GM10248 (cell line): Measurements from ENCODE around the gene LINGO4.

Source experiments
- CTCF ChIA-PET: fragments of 300-600 bp; sonication (Branson Sonifier 250); formaldehyde crosslinking; extraction: SDS; loops from one replicate; lab custom pipeline; 2021; ENCODE audit warnings: antibody characterized with exemption; lab: Yijun Ruan, JAX
- POLR2A ChIA-PET: fragments of 350-650 bp; sonication (Branson Sonifier 250); formaldehyde crosslinking; extraction: SDS; loops from one replicate; lab custom pipeline; 2020; ENCODE audit warnings: antibody characterized with exemption; lab: Yijun Ruan, JAX
- DNase-seq: peaks from one replicate; pipeline ENCODE4 v3.0.0; 2012; ENCODE audit errors: extremely low spot score
- TF ChIP-seq, protein P1 (sequence below): IDR thresholded peaks from 2 replicates; pipeline ENCODE4 v1.5.1; 2012; ENCODE audit warnings: mild to moderate bottlenecking, low read depth; ENCODE audit errors: extremely low read depth, missing control alignments, control extremely low read depth

The LINGO4 gene

DNA sequence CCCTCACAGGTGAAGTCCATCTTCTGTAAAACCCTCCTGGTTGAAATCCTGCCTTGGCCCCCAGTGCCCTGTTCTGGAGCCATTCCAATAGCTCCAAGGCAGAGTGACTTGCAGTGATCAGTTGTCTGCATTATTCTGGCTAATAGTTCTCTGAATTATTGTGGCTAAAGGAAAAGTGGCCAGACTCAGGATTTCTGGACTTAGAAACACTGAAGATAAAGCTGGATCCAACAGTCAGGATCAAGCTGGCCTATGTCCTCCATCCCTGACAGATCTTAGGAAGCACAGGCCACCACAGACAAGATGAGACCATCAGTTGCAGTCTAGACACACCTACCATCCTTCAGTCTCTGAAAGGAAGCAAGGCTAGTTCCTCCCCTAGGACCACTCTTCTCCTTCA, 35.2 kb upstream of the LINGO4 start:
- ChIA-PET CTCF (interaction anchor here (1.4 kb wide), 1 partner anchor 18 kb away, joined by 6 read pairs; no protein-coding TSS in a partner anchor), POLR2A (no interaction called here)
- TF ChIP-seq, protein P1, sequence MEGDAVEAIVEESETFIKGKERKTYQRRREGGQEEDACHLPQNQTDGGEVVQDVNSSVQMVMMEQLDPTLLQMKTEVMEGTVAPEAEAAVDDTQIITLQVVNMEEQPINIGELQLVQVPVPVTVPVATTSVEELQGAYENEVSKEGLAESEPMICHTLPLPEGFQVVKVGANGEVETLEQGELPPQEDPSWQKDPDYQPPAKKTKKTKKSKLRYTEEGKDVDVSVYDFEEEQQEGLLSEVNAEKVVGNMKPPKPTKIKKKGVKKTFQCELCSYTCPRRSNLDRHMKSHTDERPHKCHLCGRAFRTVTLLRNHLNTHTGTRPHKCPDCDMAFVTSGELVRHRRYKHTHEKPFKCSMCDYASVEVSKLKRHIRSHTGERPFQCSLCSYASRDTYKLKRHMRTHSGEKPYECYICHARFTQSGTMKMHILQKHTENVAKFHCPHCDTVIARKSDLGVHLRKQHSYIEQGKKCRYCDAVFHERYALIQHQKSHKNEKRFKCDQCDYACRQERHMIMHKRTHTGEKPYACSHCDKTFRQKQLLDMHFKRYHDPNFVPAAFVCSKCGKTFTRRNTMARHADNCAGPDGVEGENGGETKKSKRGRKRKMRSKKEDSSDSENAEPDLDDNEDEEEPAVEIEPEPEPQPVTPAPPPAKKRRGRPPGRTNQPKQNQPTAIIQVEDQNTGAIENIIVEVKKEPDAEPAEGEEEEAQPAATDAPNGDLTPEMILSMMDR, result no peak
- DNase-seq, result no peak

DNA sequence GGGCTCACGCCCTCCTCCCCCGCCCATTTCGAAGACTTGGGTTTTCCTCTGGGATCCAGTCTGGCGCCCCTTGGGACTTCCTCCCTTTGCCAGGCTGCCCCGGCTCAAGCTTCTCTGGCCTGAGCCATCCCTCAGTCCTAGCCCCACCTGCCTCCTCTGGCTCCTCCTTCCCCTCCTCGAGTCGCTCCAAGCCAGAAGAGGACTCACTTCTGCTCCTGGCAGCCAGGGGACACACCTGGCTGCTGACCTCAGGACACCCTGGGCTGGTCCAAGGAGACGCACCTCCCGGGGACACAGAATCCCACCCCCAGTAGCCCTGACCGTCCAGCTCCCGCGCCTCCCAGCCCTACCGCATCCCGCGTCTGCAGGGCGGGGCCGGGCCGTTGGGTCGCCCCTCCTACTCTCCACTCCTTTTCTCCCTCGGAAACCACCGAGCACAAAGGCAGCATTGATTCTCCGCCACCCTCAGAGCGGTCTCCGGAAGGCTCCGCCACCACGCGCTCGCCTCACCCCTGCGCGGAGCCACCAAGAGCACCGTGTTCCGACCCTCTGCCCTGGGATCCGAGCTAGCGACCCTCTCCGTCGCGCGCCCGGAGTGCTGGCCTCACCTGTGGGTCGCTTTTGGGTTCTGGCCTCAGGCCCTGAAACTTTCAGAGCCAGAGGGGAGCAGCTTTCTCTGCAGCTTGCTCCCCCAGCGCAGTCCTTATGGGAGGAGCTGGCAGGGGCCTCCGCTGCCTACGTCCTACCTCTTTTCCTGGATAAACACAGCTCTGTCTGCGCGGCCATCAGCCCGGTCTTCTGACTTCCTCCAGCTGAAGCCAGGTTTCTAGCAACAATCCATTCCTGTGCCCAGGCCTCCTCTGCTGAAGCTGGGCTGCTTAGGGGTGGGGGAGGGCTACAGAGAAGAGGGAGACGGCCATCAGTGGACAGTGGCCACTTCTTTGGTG, 34.5 kb upstream of the LINGO4 start, which contains the start of gene C2CD4D:
Gene C2CD4D (minus strand): TSS at position 364 of the 947 bp plus-strand sequence. CDS start 831 bp downstream, outside the sequence.
- CTCF ChIA-PET, result interaction anchor here (1.1 to 1.4 kb wide), 2 partner anchors 19 to 105 kb away, joined by 3 to 6 read pairs; no protein-coding TSS in a partner anchor

DNA sequence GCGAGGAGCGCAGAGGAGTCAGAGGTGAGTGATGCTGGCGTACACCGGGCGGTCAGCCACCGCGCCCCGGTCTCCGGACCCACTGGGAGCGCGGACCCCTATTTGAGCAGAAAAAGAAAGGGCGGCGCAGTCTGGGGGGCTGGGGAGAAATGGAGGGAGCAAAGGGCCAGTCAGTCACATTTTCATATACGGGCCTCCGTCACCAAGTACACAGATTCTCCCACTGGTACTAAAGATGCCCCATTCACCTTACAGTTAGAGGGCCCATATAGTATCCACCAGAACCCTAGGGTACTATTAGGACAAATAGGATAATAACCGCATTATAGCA, 33.8 kb upstream of the LINGO4 start:
- ChIA-PET CTCF (interaction anchor here (1.1 to 1.4 kb wide), 2 partner anchors 20 to 104 kb away, joined by 3 to 6 read pairs; no protein-coding TSS in a partner anchor), POLR2A (no interaction called here)
- DNase-seq, result no peak
- TF ChIP-seq, protein P1, result no peak

More for the DNA sequence above, 34.5 kb upstream of the LINGO4 start, which contains the start of gene C2CD4D:
- POLR2A ChIA-PET, result no interaction called here
- DNase-seq, result peak; percentile 84
- TF ChIP-seq, protein P1, result no peak

DNA sequence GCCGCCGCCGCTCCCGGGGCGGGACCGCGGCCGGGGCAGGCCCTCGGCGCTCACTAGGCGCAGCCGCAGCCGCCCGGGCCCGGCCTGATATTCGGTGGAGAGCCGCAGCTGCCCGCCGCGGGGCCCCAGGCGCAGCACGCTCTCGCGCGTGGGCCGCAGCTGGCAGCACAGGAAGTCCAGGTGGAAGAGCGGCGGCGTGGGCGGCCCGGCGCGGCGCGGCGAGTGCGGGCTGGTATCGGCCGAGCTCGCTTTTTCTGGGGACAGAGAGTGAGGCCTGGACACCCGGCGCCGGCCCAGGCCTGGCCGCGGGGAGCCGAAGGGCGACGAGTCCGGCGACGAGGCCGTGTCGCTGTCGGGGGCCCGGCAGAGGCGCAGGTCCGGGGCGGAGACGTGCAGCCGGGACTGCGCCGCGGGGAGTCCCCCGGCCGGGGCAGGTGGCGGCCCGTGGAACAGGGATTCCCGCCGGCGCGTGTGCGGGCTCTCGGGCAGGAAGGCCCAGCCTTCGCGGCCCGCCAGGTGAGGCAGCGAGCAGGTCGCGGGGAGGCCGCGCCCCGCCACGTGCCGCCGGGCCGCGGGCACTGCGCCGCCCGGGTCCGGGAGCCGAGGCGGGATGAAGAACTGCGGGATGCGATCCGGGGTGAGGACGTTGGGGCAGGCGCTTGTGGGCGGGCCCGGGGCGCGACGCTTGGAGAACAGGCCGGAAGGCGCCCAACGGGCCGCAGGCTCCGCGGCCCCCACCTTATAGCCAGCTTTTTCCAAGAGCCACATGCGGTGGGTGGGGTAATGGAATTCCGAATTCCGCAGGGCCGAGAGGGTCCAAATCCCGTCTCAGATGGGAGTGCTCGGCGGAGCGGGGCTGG, 33.2 kb upstream of the LINGO4 start:
- TF ChIP-seq, protein P1, result no peak
- peak; percentile 73 for DNase-seq
- ChIA-PET POLR2A (no interaction called here), CTCF (interaction anchor here (0.9 to 2.8 kb wide), 5 partner anchors 17 to 245 kb away, joined by 3 to 15 read pairs (median 3); no protein-coding TSS in a partner anchor)

DNA sequence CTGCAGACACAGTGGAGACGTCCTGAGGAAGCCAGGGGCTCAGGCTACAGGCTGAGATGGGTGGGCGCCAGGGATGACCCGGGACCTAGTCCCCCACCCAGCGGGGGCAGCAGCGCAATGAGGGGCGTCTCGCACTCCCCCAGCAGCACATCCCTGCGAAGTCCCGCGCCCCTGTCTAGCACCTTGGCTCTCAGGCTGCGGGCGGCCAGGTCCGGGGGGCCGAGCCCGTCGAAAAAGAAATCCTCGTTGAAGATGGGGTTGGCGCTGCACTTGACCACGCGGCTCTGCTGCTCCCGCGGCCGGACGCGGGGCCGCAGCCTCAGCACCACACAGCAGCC, 32.6 kb upstream of the LINGO4 start:
- POLR2A ChIA-PET, result no interaction called here

More for the DNA sequence above, 32.6 kb upstream of the LINGO4 start:
- DNase-seq, result no peak
- CTCF ChIA-PET, result interaction anchor here (0.9 to 2.8 kb wide), 4 partner anchors 17 to 245 kb away, joined by 3 to 15 read pairs (median 8); no protein-coding TSS in a partner anchor
- TF ChIP-seq, protein P1, result no peak
